Pons (tissue), 1 donor: ENCODE measurements around the gene MED15.

Experiments
- DNase-seq: peaks from one replicate; pipeline ENCODE4 v3.0.0-alpha.2; 2016; ENCODE audit warnings: low spot score

MED15 gene

DNA sequence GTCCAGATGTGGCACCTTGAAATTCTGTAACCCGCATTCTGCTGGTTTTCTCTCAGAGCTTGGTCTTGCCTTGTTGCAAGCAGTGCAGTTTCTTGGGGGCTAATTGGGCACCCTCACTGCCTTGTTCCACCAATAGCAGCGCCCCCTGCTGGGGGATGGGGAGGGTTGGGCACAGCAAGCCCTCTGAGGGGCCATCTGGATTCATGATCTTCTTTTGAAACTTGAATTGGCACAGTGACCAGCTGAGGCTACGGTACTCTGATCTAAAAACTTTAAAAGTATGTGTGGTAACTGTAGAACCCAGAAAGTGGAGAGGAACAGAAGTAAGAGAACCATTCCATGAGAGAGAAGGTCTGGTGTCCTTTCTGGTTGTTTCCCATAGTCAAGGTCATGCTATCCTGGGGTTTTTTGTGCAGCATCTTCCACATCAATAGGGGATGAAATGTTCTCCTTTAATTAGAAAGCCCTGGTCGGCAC is 64.2 kb downstream of the MED15 start:
- DNase-seq: no peak

DNA sequence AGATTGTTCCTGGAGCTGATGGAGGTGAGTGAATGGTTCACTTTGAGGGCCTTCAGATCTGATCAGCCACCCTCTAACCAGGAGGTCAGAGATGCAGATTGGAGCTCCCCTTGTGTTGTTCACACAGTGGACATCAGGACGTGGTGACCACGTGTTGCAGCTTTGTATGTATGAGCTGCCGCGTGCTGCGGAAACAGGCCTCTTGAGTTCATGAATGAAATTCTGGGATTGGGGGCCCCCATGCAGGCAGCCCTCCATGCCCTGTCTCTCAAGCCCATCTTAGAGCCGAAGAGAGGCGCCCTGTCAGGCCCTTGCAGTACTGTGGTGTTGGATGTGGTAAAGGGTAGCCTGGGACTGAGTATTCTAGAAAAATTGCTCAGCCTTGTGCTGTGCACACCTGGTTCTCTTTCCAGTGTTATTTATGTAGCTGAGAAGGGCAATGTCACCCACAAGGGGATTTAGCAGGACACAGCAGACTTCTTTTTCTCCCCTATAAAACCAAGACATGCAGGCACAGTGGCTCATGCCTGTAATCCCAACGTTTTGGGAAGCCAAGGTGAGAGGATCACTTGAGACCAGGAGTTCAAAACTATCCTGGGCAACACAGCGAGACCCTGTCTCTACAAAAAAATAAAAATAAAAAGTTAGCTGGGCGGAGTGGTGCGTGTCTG is 64.9 kb downstream of the MED15 start:
- no peak for DNase-seq

DNA sequence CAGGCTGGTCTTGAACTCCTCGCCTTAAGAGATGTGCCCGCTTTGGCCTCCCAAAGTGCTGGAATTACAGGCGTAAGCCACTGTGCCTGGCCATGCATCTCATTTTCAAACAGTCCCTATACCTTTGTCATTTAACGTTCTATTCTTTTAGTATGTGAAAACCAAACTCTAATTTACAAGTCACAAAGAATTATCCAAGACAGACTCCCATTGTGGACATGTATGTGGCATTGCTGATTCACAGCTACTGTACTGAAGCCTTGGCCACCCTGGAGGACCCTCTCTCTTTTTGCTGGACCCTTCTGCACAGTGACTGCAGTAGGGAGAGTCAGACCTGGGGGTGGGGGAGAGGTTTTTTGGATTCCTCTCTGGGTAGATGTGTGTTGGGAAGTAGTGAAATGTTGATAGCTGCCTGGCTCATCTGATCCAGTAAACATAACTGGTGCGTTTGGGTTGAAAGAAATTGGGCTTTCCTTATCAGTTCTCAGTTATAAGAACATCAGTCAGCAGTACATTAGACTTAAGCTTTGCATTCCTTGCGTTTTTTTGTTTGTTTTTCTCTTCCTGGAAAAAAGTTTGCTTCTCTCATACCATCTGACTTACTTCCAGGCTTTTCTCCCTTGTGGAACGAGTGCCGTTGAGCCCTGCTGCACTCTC is 65.9 kb downstream of the MED15 start:
- no peak for DNase-seq

DNA sequence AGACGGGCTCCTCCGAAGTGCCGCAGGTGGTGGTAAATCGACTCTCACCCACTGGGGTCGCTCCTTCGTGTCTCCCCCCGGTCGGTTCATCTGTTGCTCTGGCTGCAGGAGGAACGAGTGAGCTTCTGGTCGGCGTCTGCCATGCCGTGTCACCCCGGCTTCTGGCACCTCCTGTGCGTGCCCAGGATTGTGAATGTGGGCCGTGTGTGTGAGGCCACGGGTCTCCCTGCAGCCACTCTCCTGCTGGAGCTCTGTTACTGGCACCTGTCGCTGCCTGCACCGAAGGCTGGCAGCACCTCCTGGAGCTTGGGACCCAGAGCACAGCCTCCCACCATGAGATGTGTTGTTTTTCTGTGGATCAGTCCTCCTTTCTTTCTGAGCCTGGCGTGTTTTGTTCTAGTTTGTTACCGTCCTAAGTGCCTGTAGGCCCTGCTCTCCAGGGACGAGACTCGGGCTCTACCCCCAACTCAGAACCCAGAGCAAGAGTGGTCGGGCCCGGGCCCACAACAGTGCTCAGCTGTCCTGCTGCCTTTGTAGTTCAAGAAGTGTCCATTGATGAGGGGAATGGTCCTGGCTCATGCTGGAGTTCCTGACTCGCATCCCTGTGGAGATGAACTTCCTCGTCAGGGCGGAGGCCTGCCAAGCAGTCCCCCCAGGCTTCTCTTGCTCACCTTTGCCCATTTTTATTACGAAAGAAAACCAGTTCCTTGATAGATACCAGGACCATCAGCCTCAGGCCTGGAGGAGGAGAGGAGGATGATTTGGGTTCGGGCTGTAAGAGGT is 66.6 kb downstream of the MED15 start:
- DNase-seq: no peak

DNA sequence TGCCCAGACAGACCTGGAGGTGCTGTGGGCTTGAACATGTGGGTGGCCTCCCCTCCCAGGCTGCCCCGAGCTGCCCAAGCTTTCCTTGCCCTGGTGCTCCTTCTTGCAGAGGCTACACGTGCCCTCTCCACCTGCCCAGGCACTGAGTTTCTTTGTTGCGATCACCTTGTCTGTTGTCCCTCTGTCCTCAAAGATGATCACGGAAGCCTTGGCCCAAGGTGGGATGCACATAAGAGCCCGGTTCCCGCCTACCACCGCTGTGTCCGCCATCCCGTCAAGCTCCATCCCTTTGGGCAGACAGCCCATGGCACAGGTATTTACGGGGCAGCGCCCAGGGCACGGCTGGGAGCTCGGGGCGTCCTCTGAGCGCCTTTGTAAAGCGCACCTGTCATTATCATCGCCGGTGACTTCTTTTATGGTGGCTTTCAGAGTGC is 67.5 kb downstream of the MED15 start:
- DNase-seq: no peak

DNA sequence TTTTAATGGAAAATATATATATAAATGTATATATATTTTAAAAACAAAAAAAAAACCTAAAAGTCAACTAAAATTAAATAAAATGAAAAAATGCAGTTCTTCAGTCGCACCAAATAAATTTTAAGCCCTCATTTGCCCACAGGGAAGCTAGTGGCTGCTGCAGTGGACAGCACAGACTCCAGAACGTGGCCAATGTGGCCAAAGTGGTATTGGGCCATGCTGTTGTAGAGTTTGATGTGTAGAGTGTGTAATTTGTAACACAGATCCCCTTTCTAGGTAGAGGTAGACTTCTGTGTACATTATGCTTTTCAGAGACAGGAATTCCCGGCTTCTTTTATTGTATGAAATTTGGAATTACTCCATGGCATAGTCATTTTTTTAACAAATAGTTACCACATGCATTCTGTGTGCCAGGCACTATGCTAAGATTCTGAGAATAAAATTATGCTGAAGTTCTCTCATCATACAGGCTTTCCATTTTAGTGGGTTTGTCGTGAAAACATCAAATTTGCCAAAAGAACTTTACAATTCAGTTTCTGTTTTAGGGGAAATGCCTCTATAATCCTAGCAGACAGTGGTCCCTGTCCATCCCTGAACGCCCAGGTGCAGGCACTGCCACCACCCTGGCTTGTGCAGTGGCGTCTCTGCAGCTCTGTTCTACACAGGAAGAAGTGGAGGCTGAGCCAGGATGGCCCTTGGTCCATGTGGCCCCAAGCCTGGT is 68.5 kb downstream of the MED15 start:
- no peak for DNase-seq

DNA sequence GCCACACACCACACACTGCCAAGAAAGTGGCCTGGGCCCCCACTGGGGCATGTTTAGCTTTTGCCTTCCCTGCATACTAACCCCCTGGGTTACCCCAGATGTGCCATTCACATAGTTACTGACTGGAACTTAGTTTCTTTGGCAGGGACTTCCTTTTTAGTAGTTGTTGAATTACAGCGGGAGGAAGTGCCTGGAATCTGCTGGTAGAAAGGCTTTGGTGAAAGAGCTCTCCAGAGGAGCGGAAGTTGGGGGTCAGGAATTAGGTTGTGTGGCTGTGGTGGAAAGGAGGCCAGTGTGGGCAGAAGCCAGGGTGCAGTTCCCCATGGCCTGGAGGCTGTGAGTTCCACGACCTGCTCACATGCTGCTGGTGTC is 69.0 kb downstream of the MED15 start:
- peak; percentile 62 for DNase-seq

DNA sequence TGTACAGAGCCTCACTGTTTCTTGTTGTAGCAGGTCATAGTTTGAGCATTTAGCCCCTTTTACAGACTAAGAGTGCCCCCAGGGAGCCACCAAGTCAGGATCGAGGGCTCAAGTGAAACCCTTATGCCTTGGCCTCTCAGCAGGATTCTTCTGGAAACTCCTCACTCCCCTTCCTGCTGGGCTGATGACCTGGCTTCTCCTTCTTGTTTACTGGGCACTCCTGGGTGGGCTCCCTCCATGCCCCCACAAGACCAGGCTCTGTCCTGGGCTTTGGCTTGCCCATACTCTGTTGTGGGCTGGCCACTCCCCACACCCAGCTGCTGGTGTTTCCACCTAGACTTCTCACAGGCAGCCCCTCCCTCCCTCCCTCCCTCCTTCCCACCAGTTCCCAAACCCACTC is 69.6 kb downstream of the MED15 start:
- DNase-seq: no peak

DNA sequence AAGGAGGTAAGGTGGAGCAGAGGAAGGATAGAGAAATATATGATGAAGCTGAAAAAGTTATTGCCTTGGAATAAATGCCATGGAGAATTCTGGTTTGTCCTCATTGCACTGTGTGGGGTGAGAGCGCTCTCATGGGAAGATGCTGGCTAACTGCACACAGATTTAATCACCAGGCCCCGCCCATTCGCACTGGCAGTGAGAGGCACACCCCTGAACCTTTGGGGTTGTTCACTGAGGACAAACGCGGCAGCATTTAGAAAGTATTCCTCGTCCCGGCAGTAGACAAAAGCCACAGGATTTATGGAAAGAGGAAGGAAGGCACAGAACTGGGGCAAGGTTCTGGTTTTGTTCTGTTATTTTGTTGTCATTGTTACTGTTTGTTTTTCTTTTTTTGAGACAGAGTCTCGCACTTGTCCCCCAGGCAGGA is 70.2 kb downstream of the MED15 start:
- no peak for DNase-seq

DNA sequence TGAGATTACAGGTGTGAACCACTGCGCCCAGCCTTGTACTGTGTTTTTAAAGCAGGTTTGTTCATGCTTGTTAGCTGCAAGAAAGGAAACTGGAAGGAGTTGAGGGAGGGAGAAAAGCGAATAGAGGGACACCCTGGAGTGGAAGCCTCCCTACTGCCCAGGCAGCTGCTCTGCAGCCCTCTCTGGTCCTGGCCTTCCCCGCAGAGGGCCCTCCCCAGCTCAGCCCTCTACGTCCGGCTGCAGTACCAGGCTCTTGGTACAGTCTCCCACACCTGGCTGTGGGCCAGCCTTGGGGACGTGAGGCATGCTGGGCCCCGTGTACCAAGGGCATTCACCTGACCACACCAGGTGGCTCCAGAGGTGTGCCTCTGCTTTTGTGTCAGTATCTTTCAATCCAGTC is 70.8 kb downstream of the MED15 start:
- no peak for DNase-seq

DNA sequence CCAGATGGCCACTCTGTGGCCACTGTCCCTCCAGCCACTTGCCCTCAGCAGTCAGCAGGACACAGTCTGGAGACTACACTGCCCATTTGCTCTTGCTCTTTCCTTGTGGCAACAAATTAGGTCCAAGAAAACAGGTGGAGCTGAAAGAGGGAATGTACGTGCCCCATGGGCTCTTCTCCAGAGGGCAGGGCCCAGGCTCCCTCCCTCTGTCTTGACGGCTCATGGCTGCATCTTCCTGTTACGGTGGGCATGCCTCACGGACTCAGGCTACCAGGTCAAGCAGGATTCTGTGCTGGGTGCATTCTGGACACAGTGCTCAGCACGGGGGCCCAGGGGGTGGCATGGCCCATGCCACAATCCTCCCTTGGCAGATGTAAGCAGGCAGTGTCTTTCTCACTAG is 71.3 kb downstream of the MED15 start:
- DNase-seq: no peak

DNA sequence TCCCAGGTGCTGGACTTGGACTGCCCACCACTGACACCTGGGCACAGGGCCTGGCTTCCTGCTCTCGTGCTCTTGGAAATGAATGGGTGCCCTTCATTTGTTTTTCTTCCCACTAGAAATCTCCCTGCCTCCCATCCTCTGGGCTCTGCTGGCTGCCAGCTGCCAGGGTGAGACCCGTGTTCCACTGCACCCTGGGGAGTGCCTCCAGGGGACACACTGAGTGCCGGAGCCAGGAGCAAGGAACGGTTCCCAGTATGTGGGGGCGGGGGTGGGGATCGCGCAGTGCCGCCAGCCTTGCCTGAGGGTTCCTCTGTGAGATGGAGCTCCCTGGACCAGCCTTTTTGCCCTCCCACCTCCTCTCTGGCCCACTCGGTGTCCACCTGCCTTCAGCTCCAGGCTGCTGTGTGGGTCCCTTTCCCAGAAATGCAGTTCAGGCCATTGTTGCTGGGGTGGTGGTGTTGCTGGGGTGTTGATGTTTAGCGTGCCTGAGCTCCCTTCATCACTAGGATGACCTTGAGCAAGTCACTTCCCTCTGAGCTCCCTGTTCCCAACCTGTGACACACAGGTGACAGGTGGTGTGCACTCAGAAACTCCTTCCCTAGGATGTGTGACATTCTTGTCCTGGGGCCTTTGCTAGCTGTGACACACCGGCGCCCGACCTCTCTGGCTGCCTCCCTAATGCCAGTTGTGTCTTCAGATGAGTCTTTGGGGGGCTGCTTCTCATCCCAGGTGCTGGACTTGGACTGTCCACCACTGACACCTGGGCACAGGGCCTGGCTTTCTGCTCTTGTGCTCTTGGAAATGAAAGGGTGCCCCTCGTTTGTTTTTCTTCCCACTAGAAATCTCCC is 72.1 kb downstream of the MED15 start:
- DNase-seq: no peak

DNA sequence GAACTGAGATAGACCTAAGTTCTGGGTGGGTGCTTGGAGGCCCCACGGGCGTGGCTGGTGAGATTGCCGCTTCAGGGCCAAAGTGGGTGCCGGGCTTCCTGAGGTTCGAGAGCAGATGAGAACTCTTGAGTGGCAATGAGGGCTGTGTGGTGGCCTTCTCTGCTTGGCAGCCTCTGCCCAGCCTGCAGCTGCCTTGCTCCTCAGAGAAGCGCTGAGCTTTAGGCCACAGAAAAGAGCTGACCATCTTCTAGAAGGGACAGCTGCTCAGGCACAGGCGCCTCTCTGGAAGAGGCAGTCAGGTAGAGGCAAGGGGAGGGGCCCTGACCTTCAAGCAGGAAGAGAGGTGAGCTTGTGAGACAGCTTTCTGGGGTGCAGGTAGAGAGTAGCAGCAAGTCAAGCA is 72.8 kb downstream of the MED15 start:
- DNase-seq: no peak

DNA sequence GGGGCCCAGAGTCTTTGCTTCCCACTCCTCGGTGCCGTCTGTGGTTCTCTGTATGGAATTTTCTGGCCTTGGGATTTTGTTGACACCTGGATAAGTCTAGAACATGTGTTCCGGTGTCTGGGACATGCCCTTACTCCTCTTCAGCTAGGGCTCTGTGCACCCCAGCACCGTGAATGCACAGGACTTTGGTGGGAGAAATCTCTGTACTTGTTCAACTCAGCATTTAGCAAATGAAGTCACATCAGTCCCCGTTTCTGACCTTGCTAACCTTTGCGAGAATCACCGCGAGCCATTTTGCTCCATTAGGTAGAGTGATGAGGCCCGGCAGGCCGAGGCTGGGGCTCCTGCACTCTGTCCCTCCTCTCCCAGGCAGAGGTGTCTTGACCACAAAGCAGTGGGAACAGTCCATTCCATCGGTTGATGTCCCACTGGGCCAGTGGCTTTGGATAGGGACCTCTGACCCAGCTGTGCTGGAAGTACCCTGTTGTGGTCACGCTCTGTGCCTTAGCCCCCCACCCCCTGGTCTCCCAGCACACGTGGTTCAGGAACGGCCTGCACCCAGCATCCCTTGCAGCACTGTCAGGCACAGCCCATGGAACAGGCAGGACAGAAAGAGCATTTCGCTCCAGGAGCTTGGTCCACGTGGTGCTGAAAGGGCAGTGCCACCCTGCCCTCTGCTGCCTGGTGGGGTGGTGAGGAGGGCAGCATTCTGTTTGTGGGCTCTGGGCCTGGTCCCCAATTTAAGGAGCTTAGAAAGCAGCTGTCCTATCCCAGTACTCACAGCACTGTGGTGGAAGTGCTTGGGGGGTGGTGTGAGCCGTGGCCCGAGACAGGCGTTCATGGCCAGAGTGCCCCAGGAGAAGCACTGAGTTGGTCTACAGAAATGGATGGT is 73.4 kb downstream of the MED15 start:
- DNase-seq: no peak

DNA sequence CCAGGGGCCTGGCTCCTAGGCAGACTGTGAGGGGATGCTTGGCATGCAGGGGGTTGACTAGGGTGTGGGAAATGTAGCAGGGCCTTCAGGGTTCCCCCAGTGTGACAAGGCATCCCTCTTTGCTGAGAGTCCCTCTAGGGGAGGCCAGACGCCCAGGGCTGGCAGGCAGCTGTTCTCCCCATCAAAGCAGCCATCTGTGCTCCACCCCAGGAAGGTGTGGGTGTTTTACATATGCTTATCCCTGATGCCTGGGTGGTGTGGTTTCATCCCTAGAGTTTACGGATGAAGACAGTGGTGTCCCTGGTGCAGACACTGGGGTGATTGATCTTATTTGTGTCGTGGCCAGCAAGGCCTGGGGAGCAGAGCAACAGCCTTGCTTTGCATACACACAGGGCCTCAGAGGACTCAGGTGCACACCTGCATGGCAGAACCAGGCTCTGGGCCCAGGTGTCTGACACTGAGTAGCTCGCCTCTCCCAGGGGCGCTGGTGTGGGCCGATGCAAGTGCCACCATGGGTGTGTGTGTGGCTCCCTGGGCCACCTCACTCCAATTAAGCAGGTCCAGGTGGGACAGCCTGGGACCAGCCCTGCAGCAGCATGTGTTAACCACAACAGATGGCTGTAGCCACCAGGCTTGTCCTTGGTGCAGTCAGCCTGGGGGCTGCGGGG is 74.2 kb downstream of the MED15 start:
- no peak for DNase-seq

DNA sequence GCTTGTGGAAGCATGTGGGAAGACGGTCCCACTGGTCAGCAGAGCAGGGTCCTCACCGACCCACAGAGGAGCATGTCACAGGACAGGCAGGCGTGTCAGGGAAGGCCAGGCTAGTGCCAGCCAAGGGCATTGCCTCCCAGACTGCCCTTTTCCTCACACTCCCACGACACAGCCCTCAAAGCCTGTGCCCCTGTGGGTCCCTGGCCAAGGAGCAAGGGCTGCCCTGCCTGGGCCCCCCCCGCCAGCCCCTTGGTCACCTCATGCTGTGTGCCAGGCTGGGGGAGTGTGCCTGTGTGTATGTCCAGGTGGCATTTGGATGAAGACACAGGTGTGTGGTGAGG is 74.7 kb downstream of the MED15 start:
- DNase-seq: no peak

DNA sequence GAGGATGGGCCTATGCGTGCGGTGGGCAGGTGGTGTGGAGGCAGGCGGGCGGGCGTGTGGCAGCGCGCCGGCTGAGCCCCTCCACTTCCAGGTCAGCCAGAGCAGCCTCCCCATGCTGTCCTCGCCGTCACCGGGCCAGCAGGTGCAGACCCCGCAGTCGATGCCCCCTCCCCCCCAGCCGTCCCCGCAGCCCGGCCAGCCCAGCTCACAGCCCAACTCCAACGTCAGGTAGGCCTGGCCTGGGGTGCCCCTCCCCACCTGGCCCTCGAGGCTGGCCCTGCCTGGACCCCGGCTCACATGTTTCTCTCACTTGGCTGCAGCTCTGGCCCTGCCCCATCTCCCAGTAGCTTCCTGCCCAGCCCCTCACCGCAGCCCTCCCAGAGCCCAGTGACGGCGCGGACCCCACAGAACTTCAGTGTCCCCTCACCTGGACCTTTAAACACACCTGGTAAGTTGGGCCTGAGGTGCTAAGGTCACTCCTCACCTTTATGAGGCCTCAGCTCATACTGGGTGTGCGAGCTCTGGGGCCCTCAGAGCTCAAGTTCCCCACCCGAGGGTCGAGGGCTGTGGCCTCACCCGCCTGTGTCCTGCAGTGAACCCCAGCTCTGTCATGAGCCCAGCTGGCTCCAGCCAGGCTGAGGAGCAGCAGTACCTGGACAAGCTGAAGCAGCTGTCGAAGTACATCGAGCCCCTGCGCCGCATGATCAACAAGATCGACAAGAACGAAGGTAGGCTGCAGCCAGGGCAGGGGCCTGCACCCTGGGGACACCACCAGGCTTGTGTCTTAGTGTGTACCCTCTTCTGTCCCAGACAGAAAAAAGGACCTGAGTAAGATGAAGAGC is 75.3 kb downstream of the MED15 start:
- DNase-seq: no peak

DNA sequence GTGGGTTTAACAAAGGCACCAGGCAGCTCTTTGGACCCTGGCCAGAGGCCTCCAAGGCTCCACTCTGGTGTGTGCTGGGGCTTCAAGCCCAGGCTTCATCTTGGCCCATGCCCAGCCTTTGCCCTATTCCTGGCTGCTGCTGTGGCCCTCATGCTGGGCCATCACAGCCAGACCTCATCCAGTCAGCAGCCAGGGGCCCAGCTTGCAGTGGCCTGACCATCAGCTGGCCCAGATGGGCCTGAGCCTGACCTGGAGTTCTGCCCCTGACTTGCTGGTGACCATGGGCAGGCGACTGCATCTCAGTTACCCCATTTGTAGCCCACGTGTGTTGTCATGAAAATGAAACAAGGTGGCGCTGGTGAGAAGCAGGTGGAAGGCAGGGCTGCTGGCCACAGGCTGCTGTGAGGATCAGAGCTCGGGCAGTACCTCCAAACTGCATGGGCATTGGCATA is 76.1 kb downstream of the MED15 start:
- DNase-seq: peak; percentile 55
